OCI-LY3 (cell line): ENCODE measurements around the gene CEP120.

ENCODE experiments used
- H2AFZ ChIP-seq: fragments of 200-600, 300-600 bp; shearing (Covaris generic); 2 replicates; pipeline ENCODE4 v1.6.0; 2014; ENCODE audit warnings: antibody characterized with exemption, low read depth, low read length
- H3K27ac ChIP-seq: fragments of 200-600, 300-600 bp; sonication (generic); 2 replicates; pipeline ENCODE4 v1.5.1; 2014; ENCODE audit warnings: mild to moderate bottlenecking, low read length, moderate library complexity, mixed read lengths
- H3K27me3 ChIP-seq: fragments of 200-600, 300-600 bp; sonication (generic); 2 replicates; pipeline ENCODE4 v1.6.1; 2014; ENCODE audit warnings: low read depth, low read length, mixed read lengths
- H3K36me3 ChIP-seq: fragments of 200-600, 300-600 bp; sonication (generic); replicated peaks from 2 replicates; pipeline ENCODE3; 2014; ENCODE audit warnings: low read depth, low read length, mixed read lengths
- H3K4me1 ChIP-seq: fragments of 300-600, 200-600 bp; sonication (generic); 2 replicates; pipeline ENCODE4 v1.6.1; 2014; ENCODE audit warnings: low read length, mixed read lengths
- H3K4me2 ChIP-seq: fragments of 200-600, 300-600 bp; sonication (generic); 2 replicates; pipeline ENCODE4 v1.6.1; 2014; ENCODE audit warnings: low read length, mixed read lengths
- H3K4me3 ChIP-seq: fragments of 300-600, 200-600 bp; sonication (generic); 2 replicates; pipeline ENCODE4 v1.5.1; 2014; ENCODE audit warnings: antibody characterized with exemption, mild to moderate bottlenecking, low read length, moderate library complexity
- H3K79me2 ChIP-seq: fragments of 300-600, 200-600 bp; shearing (Covaris generic); 2 replicates; pipeline ENCODE4 v1.6.1; 2014; ENCODE audit warnings: mild to moderate bottlenecking, low read length, mixed read lengths
- H3K9ac ChIP-seq: fragments of 300-600, 200-600 bp; shearing (Covaris generic); 2 replicates; pipeline ENCODE4 v1.6.0; 2014; ENCODE audit warnings: mild to moderate bottlenecking, low read length, moderate library complexity
- H3K9me3 ChIP-seq: fragments of 200-600, 300-600 bp; shearing (Covaris generic); 2 replicates; pipeline ENCODE4 v1.6.1; 2014; ENCODE audit warnings: low read length, mixed read lengths; ENCODE audit not compliant: insufficient read depth
- H4K20me1 ChIP-seq: fragments of 200-600, 300-600 bp; sonication (generic); 2 replicates; pipeline ENCODE4 v1.6.1; 2016; ENCODE audit warnings: low read length, mixed read lengths; ENCODE audit not compliant: insufficient read depth
- CTCF ChIP-seq: fragments of 200-600, 300-600 bp; sonication (generic); IDR thresholded peaks from 2 replicates; pipeline ENCODE4 v1.5.1; 2014; ENCODE audit warnings: antibody characterized with exemption, low read length, low read depth
- EZH2phosphoT487 ChIP-seq: fragments of 200-600 bp; shearing (Covaris generic); IDR thresholded peaks from 2 replicates; pipeline ENCODE4 v1.6.1; 2018; ENCODE audit warnings: antibody characterized with exemption, mixed run types, low read depth

The CEP120 gene

DNA sequence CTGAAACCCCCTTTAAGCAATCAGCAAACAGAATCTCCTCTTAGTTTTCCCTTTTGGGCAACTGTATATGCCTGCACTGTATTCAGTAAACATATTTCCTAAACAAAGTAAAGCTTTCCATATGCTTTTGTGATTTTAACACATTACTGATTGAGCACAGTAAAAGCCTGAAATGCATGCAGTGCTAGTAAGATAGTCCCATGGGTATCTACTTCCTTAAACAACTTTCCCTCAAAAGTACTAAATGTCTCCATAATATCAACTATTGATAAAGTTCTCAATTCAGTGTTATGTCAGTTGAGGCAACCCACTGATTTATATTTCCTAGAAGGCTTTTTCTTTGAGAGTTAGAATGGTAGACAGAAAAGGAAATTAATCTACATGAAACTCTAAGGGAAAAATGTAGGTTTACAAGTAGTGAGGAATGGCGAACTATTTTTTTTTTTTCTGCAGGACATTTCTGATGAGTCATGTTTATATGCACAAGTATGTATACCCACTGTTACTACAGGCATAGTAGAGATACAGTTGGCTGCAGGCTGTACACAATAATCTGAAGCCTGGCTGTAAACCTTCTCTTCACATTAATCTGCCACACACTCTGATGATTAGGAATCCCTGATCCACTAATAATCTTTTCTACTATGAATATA lies 31.2 kb upstream of the CEP120 start:
- H3K27ac ChIP-seq: no peak overlapping the region
- no peak overlapping the region for H2AFZ ChIP-seq
- no peak overlapping the region for H3K4me2 ChIP-seq
- no peak overlapping the region for H3K9ac ChIP-seq
- H3K36me3 ChIP-seq: no peaks in the 10 kb centered on the region
- H4K20me1 ChIP-seq: no peaks in the 10 kb centered on the region
- TF ChIP-seq CTCF (no peak), EZH2phosphoT487 (no peak)
- H3K4me1 ChIP-seq: peaks cover 22% of the 10 kb centered on the region
- H3K79me2 ChIP-seq: no peaks in the 10 kb centered on the region
- peaks cover 43% of the 10 kb centered on the region for H3K27me3 ChIP-seq
- no peak overlapping the region for H3K4me3 ChIP-seq
- H3K9me3 ChIP-seq: no peaks in the 10 kb centered on the region

DNA sequence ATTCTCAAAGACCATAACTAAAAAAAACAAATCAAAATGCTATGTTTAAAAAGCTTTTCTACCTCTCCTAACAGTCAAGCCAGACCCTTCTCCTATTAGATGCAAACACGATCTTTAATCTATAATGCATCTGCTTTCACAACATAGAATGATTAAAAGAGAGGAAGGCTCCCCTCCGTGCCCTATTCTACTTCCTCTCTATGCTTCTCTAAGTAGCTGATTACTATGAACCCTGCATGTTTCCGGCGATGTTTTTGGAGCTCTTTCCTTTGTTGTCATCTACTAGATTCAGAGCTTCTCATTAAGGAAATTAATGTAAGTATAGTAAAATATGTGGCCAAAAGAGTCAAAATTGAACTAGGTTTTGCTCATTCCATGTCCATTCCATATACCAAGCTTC lies 29.2 kb upstream of the CEP120 start:
- H3K9ac ChIP-seq: no peak overlapping the region
- no peak overlapping the region for H3K27ac ChIP-seq
- H3K4me3 ChIP-seq: no peak overlapping the region
- peaks cover 51% of the 10 kb centered on the region for H3K27me3 ChIP-seq
- no peaks in the 10 kb centered on the region for H3K79me2 ChIP-seq
- peaks cover 41% of the 10 kb centered on the region for H3K4me1 ChIP-seq
- H3K9me3 ChIP-seq: no peaks in the 10 kb centered on the region
- H3K4me2 ChIP-seq: no peak overlapping the region
- no peak overlapping the region for H2AFZ ChIP-seq
- no peaks in the 10 kb centered on the region for H3K36me3 ChIP-seq
- no peaks in the 10 kb centered on the region for H4K20me1 ChIP-seq
- TF ChIP-seq CTCF: no peak
- TF ChIP-seq EZH2phosphoT487: no peak

- Histone ChIP-seq H3K9me3 (no peaks in the 10 kb centered on the region), H3K9ac (no peak overlapping the region), H3K36me3 (no peaks in the 10 kb centered on the region), H3K4me2 (no peak overlapping the region), H4K20me1 (no peaks in the 10 kb centered on the region), H2AFZ (no peak overlapping the region), H3K4me3 (no peak overlapping the region), H3K79me2 (no peaks in the 10 kb centered on the region), H3K27me3 (peaks cover 57% of the 10 kb centered on the region), H3K4me1 (peaks cover 52% of the 10 kb centered on the region), H3K27ac (no peak overlapping the region)
- TF ChIP-seq CTCF (no peak), EZH2phosphoT487 (no peak)
These were observed 27.8 kb upstream of the CEP120 start for GRCh38 chr5:123451047-123451446.

- no peak overlapping the region for H3K9ac ChIP-seq
- no peaks in the 10 kb centered on the region for H3K9me3 ChIP-seq
- peaks cover 61% of the 10 kb centered on the region for H3K27me3 ChIP-seq
- H3K4me2 ChIP-seq: no peak overlapping the region
- H3K4me3 ChIP-seq: no peak overlapping the region
- no peak overlapping the region for H3K27ac ChIP-seq
- peaks cover 51% of the 10 kb centered on the region for H3K4me1 ChIP-seq
- TF ChIP-seq CTCF: no peak
- TF ChIP-seq EZH2phosphoT487: no peak
- H2AFZ ChIP-seq: no peak overlapping the region
- H4K20me1 ChIP-seq: no peaks in the 10 kb centered on the region
- no peaks in the 10 kb centered on the region for H3K79me2 ChIP-seq
- H3K36me3 ChIP-seq: no peaks in the 10 kb centered on the region
These were observed 27.4 kb upstream of the CEP120 start for GRCh38 chr5:123450640-123451039.
